WTC11 (cell line): ENCODE data around the gene UGGT2. TPM values are rescaled to one million over a fixed set of nuclear protein-coding genes. Genes with fewer than 3 reads are reported as not detected.

ENCODE experiments used
- ATAC-seq: fragments of 200-7000 bp; cut with Tn5 transposase; 2 replicates; pipeline ENCODE4 v1.10.0; 2021; ENCODE audit warnings: mild to moderate bottlenecking, moderate library complexity
- CTCF ChIA-PET: fragments of 300-600 bp; sonication (Branson Sonifier 250); formaldehyde crosslinking; loops from one replicate; lab custom pipeline; 2021; ENCODE audit warnings: antibody characterized with exemption; lab: Charles Lee
- POLR2A ChIA-PET: fragments of 350-600 bp; sonication (Branson Sonifier 250); formaldehyde crosslinking; loops from one replicate; lab custom pipeline; 2021; ENCODE audit warnings: antibody characterized with exemption; lab: Charles Lee
- DNase-seq: peaks from one replicate; pipeline ENCODE4 v3.0.0; 2021; ENCODE audit warnings: low spot score
- H3K27ac Mint-ChIP-seq: 2 replicates; pipeline ENCODE4 v1.8.0; 2021; ENCODE audit warnings: mixed read lengths
- H3K27me3 Mint-ChIP-seq: 2 replicates; pipeline ENCODE4 v1.8.0; 2021; ENCODE audit warnings: low read depth, mild to moderate bottlenecking, moderate library complexity, mixed read lengths
- H3K36me3 Mint-ChIP-seq: 2 replicates; pipeline ENCODE4 v1.8.0; 2021; ENCODE audit warnings: mixed read lengths
- H3K4me1 Mint-ChIP-seq: 2 replicates; pipeline ENCODE4 v1.8.0; 2022; ENCODE audit warnings: mixed read lengths
- H3K4me3 Mint-ChIP-seq: 2 replicates; pipeline ENCODE4 v1.8.0; 2021; ENCODE audit warnings: mild to moderate bottlenecking, moderate library complexity, mixed read lengths
- H3K9me3 Mint-ChIP-seq: 2 replicates; pipeline ENCODE4 v1.8.0; 2021; ENCODE audit warnings: mixed read lengths
- ATF1 ChIP-seq: sonication (generic); formaldehyde crosslinking; IDR thresholded peaks from 2 replicates; pipeline ENCODE4 v1.8.1; 2023; ENCODE audit warnings: mild to moderate bottlenecking, moderate library complexity, missing genetic modification reagents
- CBFB ChIP-seq: sonication (generic); formaldehyde crosslinking; IDR thresholded peaks from 2 replicates; pipeline ENCODE4 v1.8.1; 2022; ENCODE audit warnings: mild to moderate bottlenecking, low read depth, missing genetic modification reagents
- ESRRA ChIP-seq: sonication (generic); formaldehyde crosslinking; IDR thresholded peaks from 2 replicates; pipeline ENCODE4 v1.8.1; 2022; ENCODE audit warnings: mild to moderate bottlenecking, missing genetic modification reagents, borderline replicate concordance
- FOXJ3 ChIP-seq: sonication (generic); formaldehyde crosslinking; IDR thresholded peaks from 2 replicates; pipeline ENCODE4 v1.9.0; 2021; ENCODE audit warnings: missing genetic modification reagents, mild to moderate bottlenecking, borderline replicate concordance
- GRHL2 ChIP-seq: fragments of 250-450 bp; sonication (Bioruptor Pico); IDR thresholded peaks from 2 replicates; pipeline ENCODE4 v1.8.0; 2022; ENCODE audit warnings: mild to moderate bottlenecking, moderate library complexity; ENCODE audit not compliant: insufficient replicate concordance, severe bottlenecking
- NR1H2 ChIP-seq: sonication (generic); formaldehyde crosslinking; IDR thresholded peaks from 2 replicates; pipeline ENCODE4 v1.9.0; 2021; ENCODE audit warnings: mild to moderate bottlenecking, moderate library complexity, missing genetic modification reagents
- NR3C1 ChIP-seq: sonication (generic); formaldehyde crosslinking; conservative IDR thresholded peaks from 2 replicates; pipeline ENCODE4 v1.8.1; 2023; ENCODE audit warnings: low read depth, mild to moderate bottlenecking, missing genetic modification reagents
- PRRX2 ChIP-seq: fragments of 250-450 bp; sonication (Bioruptor Pico); IDR thresholded peaks from 2 replicates; pipeline ENCODE4 v1.8.0; 2021; ENCODE audit warnings: mild to moderate bottlenecking
- SMAD3 ChIP-seq: sonication (generic); formaldehyde crosslinking; IDR thresholded peaks from 2 replicates; pipeline ENCODE4 v1.8.0; 2022; ENCODE audit warnings: missing genetic modification reagents, mild to moderate bottlenecking, borderline replicate concordance
- TCF7 ChIP-seq: sonication (generic); formaldehyde crosslinking; IDR thresholded peaks from 2 replicates; pipeline ENCODE4 v1.8.0; 2022; ENCODE audit warnings: mild to moderate bottlenecking, low read depth, missing genetic modification reagents, moderate library complexity
- TEAD4 ChIP-seq: sonication (generic); formaldehyde crosslinking; IDR thresholded peaks from 2 replicates; pipeline ENCODE4 v1.8.0; 2022; ENCODE audit warnings: mild to moderate bottlenecking, missing genetic modification reagents
- TP53 ChIP-seq: sonication (generic); formaldehyde crosslinking; IDR thresholded peaks from 2 replicates; pipeline ENCODE4 v1.8.1; 2023; ENCODE audit warnings: mild to moderate bottlenecking, missing genetic modification reagents
- ZNF423 ChIP-seq: fragments of 250-450 bp; sonication (Bioruptor Pico); IDR thresholded peaks from 2 replicates; pipeline ENCODE4 v2.1.2; 2022; ENCODE audit warnings: mild to moderate bottlenecking, moderate library complexity
- total RNA-seq: library from RNA; stranded (reverse); gene quantifications from 3 replicates; pipeline ENCODE4 v1.2.3, GENCODE V29; 2021
- TF ChIP-seq, protein P1 (sequence below): fragments of 250-450 bp; sonication (Bioruptor Pico); IDR thresholded peaks from 2 replicates; pipeline ENCODE4 v2.1.2; 2022; ENCODE audit warnings: mild to moderate bottlenecking, moderate library complexity
- TF ChIP-seq, protein P2 (sequence below): sonication (generic); formaldehyde crosslinking; IDR thresholded peaks from 2 replicates; pipeline ENCODE4 v1.8.1; 2022; ENCODE audit warnings: mild to moderate bottlenecking, missing genetic modification reagents, moderate library complexity, borderline replicate concordance
- TF ChIP-seq, protein P3 (sequence below): sonication (generic); formaldehyde crosslinking; IDR thresholded peaks from 2 replicates; pipeline ENCODE4 v1.8.1; 2022; ENCODE audit warnings: mild to moderate bottlenecking, moderate library complexity, missing genetic modification reagents
- TF ChIP-seq, protein P4 (sequence below): sonication (generic); formaldehyde crosslinking; IDR thresholded peaks from 2 replicates; pipeline ENCODE4 v1.8.0; 2023; ENCODE audit warnings: missing genetic modification reagents, mild to moderate bottlenecking, borderline replicate concordance

UGGT2 gene
- total RNA-seq, 1 experiment from 2014 or later, result 31.1 TPM

DNA sequence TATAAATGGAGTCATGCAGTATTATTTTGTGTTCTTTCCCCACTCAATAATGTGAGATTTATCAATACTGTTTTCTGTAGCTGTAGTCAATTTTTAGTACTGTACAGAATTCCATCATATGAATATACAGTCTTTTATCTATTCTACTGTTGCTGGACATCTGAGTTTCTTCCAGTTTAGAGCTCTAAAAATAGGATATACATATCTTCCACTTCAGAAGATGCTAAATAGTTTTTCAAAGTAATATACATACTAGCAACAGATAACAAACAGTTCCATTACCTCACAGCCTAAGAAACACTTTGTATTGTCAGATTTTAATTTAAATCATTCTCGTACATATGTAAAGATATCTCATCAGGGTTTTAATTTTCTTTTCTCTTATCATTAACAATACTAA is 149.6 kb downstream of the UGGT2 start:
- H3K27ac Mint-ChIP-seq, result no peak overlapping the region
- H3K4me3 Mint-ChIP-seq, result no peak overlapping the region
- no peak for TF ChIP-seq SMAD3 (CRISPR knock-in tag)
- no peak for TF ChIP-seq PRRX2 (CRISPR knock-in tag)
- no peak for TF ChIP-seq ZNF423 (CRISPR knock-in tag)
- TF ChIP-seq TP53 (CRISPR knock-in tag), result no peak
- TF ChIP-seq, protein P1, sequence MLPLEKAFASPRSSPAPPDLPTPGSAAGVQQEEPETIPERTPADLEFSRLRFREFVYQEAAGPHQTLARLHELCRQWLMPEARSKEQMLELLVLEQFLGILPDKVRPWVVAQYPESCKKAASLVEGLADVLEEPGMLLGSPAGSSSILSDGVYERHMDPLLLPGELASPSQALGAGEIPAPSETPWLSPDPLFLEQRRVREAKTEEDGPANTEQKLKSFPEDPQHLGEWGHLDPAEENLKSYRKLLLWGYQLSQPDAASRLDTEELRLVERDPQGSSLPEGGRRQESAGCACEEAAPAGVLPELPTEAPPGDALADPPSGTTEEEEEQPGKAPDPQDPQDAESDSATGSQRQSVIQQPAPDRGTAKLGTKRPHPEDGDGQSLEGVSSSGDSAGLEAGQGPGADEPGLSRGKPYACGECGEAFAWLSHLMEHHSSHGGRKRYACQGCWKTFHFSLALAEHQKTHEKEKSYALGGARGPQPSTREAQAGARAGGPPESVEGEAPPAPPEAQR (CRISPR knock-in tag), result no peak
- no peak for TF ChIP-seq ESRRA (CRISPR knock-in tag)
- ChIA-PET CTCF (no interaction called here), POLR2A (no interaction called here)
- H3K9me3 Mint-ChIP-seq, result peaks cover 26% of the 10 kb centered on the region
- ATAC-seq (no peak), DNase-seq (no peak)
- H3K27me3 Mint-ChIP-seq, result no peaks in the 10 kb centered on the region
- H3K36me3 Mint-ChIP-seq, result peaks cover 42% of the 10 kb centered on the region
- H3K4me1 Mint-ChIP-seq, result no peaks in the 10 kb centered on the region

DNA sequence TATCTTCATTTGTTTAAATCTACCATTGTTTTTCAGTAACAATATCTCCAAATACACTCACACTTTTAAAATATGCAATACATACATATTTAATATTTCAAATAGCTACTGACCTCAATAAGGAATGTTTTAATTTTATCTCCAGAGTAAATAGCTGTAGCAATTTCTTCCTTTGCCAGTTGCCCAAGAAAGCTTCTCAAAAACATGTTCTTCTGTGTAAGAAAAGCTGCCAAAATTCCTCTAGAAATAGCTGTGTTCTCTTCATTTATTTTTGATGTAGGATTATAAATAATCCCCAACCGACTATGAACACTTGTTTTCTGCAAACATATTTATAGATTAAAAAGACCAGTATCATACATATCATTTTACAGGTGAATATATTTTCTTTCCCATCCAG is 150.5 kb downstream of the UGGT2 start:
- CTCF ChIA-PET, result no interaction called here
- no peak overlapping the region for H3K27ac Mint-ChIP-seq
- DNase-seq (no peak), ATAC-seq (no peak)
- peaks cover 20% of the 10 kb centered on the region for H3K9me3 Mint-ChIP-seq
- no peak overlapping the region for H3K4me3 Mint-ChIP-seq
- no peaks in the 10 kb centered on the region for H3K27me3 Mint-ChIP-seq
- peaks cover 35% of the 10 kb centered on the region for H3K36me3 Mint-ChIP-seq
- H3K4me1 Mint-ChIP-seq, result no peaks in the 10 kb centered on the region
- TF ChIP-seq ESRRA (CRISPR knock-in tag) (no peak), NR1H2 (CRISPR knock-in tag) (no peak), ATF1 (no peak), CBFB (no peak), FOXJ3 (CRISPR knock-in tag) (no peak)
- TF ChIP-seq, protein P2, sequence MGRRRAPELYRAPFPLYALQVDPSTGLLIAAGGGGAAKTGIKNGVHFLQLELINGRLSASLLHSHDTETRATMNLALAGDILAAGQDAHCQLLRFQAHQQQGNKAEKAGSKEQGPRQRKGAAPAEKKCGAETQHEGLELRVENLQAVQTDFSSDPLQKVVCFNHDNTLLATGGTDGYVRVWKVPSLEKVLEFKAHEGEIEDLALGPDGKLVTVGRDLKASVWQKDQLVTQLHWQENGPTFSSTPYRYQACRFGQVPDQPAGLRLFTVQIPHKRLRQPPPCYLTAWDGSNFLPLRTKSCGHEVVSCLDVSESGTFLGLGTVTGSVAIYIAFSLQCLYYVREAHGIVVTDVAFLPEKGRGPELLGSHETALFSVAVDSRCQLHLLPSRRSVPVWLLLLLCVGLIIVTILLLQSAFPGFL, result no peak
- TF ChIP-seq, all 79 proteins: peak for 0
- POLR2A ChIA-PET, result no interaction called here

DNA sequence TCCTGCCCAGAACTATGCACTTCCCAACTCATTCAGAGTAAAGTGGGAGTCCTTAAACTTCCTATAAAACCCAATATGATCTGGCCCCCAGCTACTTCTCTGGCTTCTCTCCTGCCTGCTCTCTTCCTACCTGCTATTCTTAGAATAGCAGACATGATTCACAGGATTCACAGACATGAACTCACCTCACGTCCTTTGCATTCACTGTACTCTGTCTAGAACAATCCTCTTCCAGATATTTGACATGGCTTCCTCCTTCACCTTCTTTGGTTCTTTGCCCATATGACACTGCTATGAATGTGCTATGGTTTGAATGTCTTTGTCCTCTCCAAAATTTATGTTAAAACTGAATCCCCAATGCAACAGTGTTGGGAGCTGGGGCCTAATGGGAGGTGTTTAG is 154.9 kb downstream of the UGGT2 start:
- no peak overlapping the region for H3K27ac Mint-ChIP-seq
- no peaks in the 10 kb centered on the region for H3K27me3 Mint-ChIP-seq
- CTCF ChIA-PET, result interaction anchor here (1.4 kb wide), 1 partner anchor 83 kb away, joined by 3 read pairs; no protein-coding TSS in a partner anchor
- H3K36me3 Mint-ChIP-seq, result peaks cover 13% of the 10 kb centered on the region
- TF ChIP-seq GRHL2 (CRISPR knock-in tag) (no peak), TP53 (CRISPR knock-in tag) (no peak)
- TF ChIP-seq, protein P3, sequence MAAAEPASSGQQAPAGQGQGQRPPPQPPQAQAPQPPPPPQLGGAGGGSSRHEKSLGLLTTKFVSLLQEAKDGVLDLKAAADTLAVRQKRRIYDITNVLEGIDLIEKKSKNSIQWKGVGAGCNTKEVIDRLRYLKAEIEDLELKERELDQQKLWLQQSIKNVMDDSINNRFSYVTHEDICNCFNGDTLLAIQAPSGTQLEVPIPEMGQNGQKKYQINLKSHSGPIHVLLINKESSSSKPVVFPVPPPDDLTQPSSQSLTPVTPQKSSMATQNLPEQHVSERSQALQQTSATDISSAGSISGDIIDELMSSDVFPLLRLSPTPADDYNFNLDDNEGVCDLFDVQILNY (CRISPR knock-in tag), result no peak
- TF ChIP-seq, all 79 proteins: peak for 0
- no peaks in the 10 kb centered on the region for H3K4me1 Mint-ChIP-seq
- H3K4me3 Mint-ChIP-seq, result no peak overlapping the region
- no peaks in the 10 kb centered on the region for H3K9me3 Mint-ChIP-seq
- POLR2A ChIA-PET, result interaction anchor here (0.5 kb wide), 1 partner anchor 235 kb away, joined by 7 read pairs; no protein-coding TSS in a partner anchor
- DNase-seq, result no peak
- no peak for ATAC-seq

DNA sequence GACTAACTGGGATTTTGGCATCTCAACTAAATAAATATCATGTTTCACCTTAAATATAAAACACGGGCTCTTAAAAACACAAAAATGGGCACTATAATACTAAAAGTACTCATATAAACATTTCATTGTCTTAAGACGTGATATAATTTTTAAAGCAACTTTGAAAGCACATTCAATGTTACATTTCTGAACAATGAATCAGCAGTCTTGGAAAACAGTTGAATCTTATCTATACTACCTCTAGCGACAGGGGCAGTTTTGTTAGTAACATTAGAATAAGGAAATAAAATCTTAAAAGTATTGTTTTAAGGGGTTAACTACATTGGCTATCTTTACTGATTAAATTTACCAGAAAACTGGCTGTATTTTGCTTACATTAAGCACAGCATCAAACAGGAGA is 156.9 kb downstream of the UGGT2 start:
- ATAC-seq (no peak), DNase-seq (no peak)
- H3K27ac Mint-ChIP-seq, result no peak overlapping the region
- H3K4me3 Mint-ChIP-seq, result no peak overlapping the region
- H3K27me3 Mint-ChIP-seq, result no peaks in the 10 kb centered on the region
- POLR2A ChIA-PET, result no interaction called here
- CTCF ChIA-PET, result no interaction called here
- no peaks in the 10 kb centered on the region for H3K4me1 Mint-ChIP-seq
- H3K36me3 Mint-ChIP-seq, result 0 out of 2 replicates have a peak, but pooled peaks cover 3% of the 10 kb centered on the region
- H3K9me3 Mint-ChIP-seq, result no peaks in the 10 kb centered on the region
- no peak for TF ChIP-seq TCF7
- TF ChIP-seq, protein P4, sequence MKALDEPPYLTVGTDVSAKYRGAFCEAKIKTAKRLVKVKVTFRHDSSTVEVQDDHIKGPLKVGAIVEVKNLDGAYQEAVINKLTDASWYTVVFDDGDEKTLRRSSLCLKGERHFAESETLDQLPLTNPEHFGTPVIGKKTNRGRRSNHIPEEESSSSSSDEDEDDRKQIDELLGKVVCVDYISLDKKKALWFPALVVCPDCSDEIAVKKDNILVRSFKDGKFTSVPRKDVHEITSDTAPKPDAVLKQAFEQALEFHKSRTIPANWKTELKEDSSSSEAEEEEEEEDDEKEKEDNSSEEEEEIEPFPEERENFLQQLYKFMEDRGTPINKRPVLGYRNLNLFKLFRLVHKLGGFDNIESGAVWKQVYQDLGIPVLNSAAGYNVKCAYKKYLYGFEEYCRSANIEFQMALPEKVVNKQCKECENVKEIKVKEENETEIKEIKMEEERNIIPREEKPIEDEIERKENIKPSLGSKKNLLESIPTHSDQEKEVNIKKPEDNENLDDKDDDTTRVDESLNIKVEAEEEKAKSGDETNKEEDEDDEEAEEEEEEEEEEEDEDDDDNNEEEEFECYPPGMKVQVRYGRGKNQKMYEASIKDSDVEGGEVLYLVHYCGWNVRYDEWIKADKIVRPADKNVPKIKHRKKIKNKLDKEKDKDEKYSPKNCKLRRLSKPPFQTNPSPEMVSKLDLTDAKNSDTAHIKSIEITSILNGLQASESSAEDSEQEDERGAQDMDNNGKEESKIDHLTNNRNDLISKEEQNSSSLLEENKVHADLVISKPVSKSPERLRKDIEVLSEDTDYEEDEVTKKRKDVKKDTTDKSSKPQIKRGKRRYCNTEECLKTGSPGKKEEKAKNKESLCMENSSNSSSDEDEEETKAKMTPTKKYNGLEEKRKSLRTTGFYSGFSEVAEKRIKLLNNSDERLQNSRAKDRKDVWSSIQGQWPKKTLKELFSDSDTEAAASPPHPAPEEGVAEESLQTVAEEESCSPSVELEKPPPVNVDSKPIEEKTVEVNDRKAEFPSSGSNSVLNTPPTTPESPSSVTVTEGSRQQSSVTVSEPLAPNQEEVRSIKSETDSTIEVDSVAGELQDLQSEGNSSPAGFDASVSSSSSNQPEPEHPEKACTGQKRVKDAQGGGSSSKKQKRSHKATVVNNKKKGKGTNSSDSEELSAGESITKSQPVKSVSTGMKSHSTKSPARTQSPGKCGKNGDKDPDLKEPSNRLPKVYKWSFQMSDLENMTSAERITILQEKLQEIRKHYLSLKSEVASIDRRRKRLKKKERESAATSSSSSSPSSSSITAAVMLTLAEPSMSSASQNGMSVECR (CRISPR knock-in tag), result no peak
- no peak for TF ChIP-seq NR3C1 (CRISPR knock-in tag)
- TF ChIP-seq TEAD4 (CRISPR knock-in tag), result no peak
